ENCODE measurements around the gene USP37. TPM values are rescaled to one million over a fixed set of nuclear protein-coding genes. Genes with fewer than 3 reads are reported as not detected.

The USP37 gene
- total and polyA plus RNA-seq, 11 donors = 1.8 to 10.3 (median 5.8) TPM

- Histone ChIP-seq H3K9me3 (no peaks in the 10 kb centered on the region), H3K36me3 (peaks cover 0 to 58% (median 38%) of the 10 kb centered on the region in 9 donors), H3K27me3 (no peaks in the 10 kb centered on the region), H3K4me1 (peaks cover 0 to 15% (median 2%) of the 10 kb centered on the region in 12 donors), H3K4me3 (no peak overlapping the region), H3K27ac (no peak overlapping the region)
- intact Hi-C loops (cut with DNase I) = no loop called here
- no peak for DNase-seq
- WGBS, 4 donors = 92 to 95% (median 94%) methylated on average over 10 of the region's 10 CpGs
- no peak for ATAC-seq
- TF ChIP-seq POLR2A (IDR thresholded peaks at IDR 0.05) = no peak
- no peak for TF ChIP-seq CTCF (IDR thresholded peaks at IDR 0.05)
Measured at GRCh38 chr2:218500501-218501060, 67.6 kb downstream of the USP37 start.

GRCh38 chr2:218485986-218486667 lies 82.0 kb downstream of the USP37 start:
- no peak for DNase-seq
- Histone ChIP-seq H3K9me3 (no peaks in the 10 kb centered on the region), H3K4me1 (no peaks in the 10 kb centered on the region), H3K27me3 (no peaks in the 10 kb centered on the region), H3K36me3 (peaks cover 0 to 96% (median 75%) of the 10 kb centered on the region in 9 donors), H3K4me3 (no peak overlapping the region), H3K27ac (no peak overlapping the region)
- 80 to 86% (median 84%) methylated on average over 7 of the region's 7 CpGs for WGBS, 4 donors
- ATAC-seq = no peak
- intact Hi-C loops (cut with DNase I) = loop anchor here in 1 of 10 donors (10.0 kb wide), 1 partner anchor 59 kb away; no protein-coding TSS in a partner anchor
- TF ChIP-seq POLR2A (IDR thresholded peaks at IDR 0.05) (no peak), CTCF (IDR thresholded peaks at IDR 0.05) (no peak)

GRCh38 chr2:218482651-218483050 lies 85.5 kb downstream of the USP37 start:
- WGBS, 4 donors = 79 to 90% (median 88%) methylated on average over 1 of the region's 1 CpG
- ATAC-seq (no peak), DNase-seq (no peak)
- H3K9me3 ChIP-seq = no peaks in the 10 kb centered on the region
- H3K4me3 ChIP-seq = no peak overlapping the region
- intact Hi-C loops (cut with DNase I) = loop anchor here in 1 of 10 donors (10.0 kb wide), 1 partner anchor 62 kb away; no protein-coding TSS in a partner anchor
- peaks cover 0 to 98% (median 84%) of the 10 kb centered on the region in 9 donors for H3K36me3 ChIP-seq
- H3K27ac ChIP-seq = no peak overlapping the region
- no peak for TF ChIP-seq POLR2A (IDR thresholded peaks at IDR 0.05)
- no peak for TF ChIP-seq CTCF (IDR thresholded peaks at IDR 0.05)
- H3K4me1 ChIP-seq = peaks cover 0 to 5% (median 0%) of the 10 kb centered on the region in 12 donors
- H3K27me3 ChIP-seq = no peaks in the 10 kb centered on the region

- WGBS, 4 donors = 94 to 98% (median 96%) methylated on average over 2 of the region's 2 CpGs
- DNase-seq = no peak
- Histone ChIP-seq H3K36me3 (peaks cover 0 to 97% (median 82%) of the 10 kb centered on the region in 9 donors), H3K4me3 (no peak overlapping the region), H3K27me3 (no peaks in the 10 kb centered on the region), H3K4me1 (peaks cover 0 to 9% (median 0%) of the 10 kb centered on the region in 12 donors), H3K9me3 (no peaks in the 10 kb centered on the region), H3K27ac (no peak overlapping the region)
- intact Hi-C loops (cut with DNase I) = loop anchor here in 1 of 10 donors (10.0 kb wide), 1 partner anchor 295 kb away; no protein-coding TSS in a partner anchor
- TF ChIP-seq CTCF (IDR thresholded peaks at IDR 0.05) (no peak), POLR2A (IDR thresholded peaks at IDR 0.05) (no peak)
- ATAC-seq = no peak
Measured at GRCh38 chr2:218479595-218479994, 88.6 kb downstream of the USP37 start.

Data from heart left ventricle (tissue), 16 donors.